ENCODE results near the gene PTPRK. TPM values are rescaled to one million over a fixed set of nuclear protein-coding genes. Genes with fewer than 3 reads are reported as not detected.

Gene PTPRK
- total RNA-seq, 1 donor: 70.2 TPM

GRCh38 chr6:128121190-128121589 is 399.2 kb downstream of the PTPRK start:
- H3K4me3 ChIP-seq (ENCODE audit: low read depth, low read length): no peak overlapping the region
- TF ChIP-seq CTCF (IDR thresholded peaks at IDR 0.05; ENCODE audit: insufficient read depth, low read length): no peak
- no peak for DNase-seq (ENCODE audit: low read depth)

GRCh38 chr6:128118401-128118800 is 402.0 kb downstream of the PTPRK start:
- H3K4me3 ChIP-seq (ENCODE audit: low read depth, low read length): no peak overlapping the region
- peak; percentile 42 for DNase-seq (ENCODE audit: low read depth)
- no peak for TF ChIP-seq CTCF (IDR thresholded peaks at IDR 0.05; ENCODE audit: insufficient read depth, low read length)

- TF ChIP-seq CTCF (IDR thresholded peaks at IDR 0.05; ENCODE audit: insufficient read depth, low read length): no peak
- DNase-seq (ENCODE audit: low read depth): no peak
- H3K4me3 ChIP-seq (ENCODE audit: low read depth, low read length): no peak overlapping the region
Measured at GRCh38 chr6:128117916-128118315, 402.5 kb downstream of the PTPRK start.

- H3K4me3 ChIP-seq (ENCODE audit: low read depth, low read length): no peak overlapping the region
- DNase-seq (ENCODE audit: low read depth): no peak
- no peak for TF ChIP-seq CTCF (IDR thresholded peaks at IDR 0.05; ENCODE audit: insufficient read depth, low read length)
Measured at GRCh38 chr6:128114164-128114563, 406.2 kb downstream of the PTPRK start.

GRCh38 chr6:128112494-128112893 is 407.9 kb downstream of the PTPRK start:
- no peak for TF ChIP-seq CTCF (IDR thresholded peaks at IDR 0.05; ENCODE audit: insufficient read depth, low read length)
- peak overlapping the region; percentile 15 for H3K4me3 ChIP-seq (ENCODE audit: low read depth, low read length)
- peak; percentile 17 for DNase-seq (ENCODE audit: low read depth)

- no peak for TF ChIP-seq CTCF (IDR thresholded peaks at IDR 0.05; ENCODE audit: insufficient read depth, low read length)
- DNase-seq (ENCODE audit: low read depth): peak; percentile 56
- H3K4me3 ChIP-seq (ENCODE audit: low read depth, low read length): no peak overlapping the region
Measured at GRCh38 chr6:128111096-128111495, 409.3 kb downstream of the PTPRK start.

GRCh38 chr6:128107682-128108081 is 412.7 kb downstream of the PTPRK start:
- no peak overlapping the region for H3K4me3 ChIP-seq (ENCODE audit: low read depth, low read length)
- no peak for TF ChIP-seq CTCF (IDR thresholded peaks at IDR 0.05; ENCODE audit: insufficient read depth, low read length)
- DNase-seq (ENCODE audit: low read depth): no peak
